Loucy (cell line): ENCODE measurements around the gene ADIPOQ.
"Not testable (repeated sequence)": the region's sequence is repeated elsewhere in the genome, so short reads cannot be mapped to it uniquely, and the experiment has no call there.

Source experiments
- CTCF ChIP-seq: fragments of 200-600 bp; sonication (generic); conservative IDR thresholded peaks from 2 replicates; pipeline ENCODE4 v1.5.1; 2014; ENCODE audit warnings: mild to moderate bottlenecking, antibody characterized with exemption, low read length
- EZH2phosphoT487 ChIP-seq: fragments of 200-600 bp; IDR thresholded peaks from 2 replicates; pipeline ENCODE4 v1.6.1; 2018; ENCODE audit warnings: antibody characterized with exemption, mild to moderate bottlenecking, moderate library complexity, borderline replicate concordance

GRCh38 chr3:186874216-186874615, 31.7 kb downstream of the ADIPOQ start:
- TF ChIP-seq CTCF, EZH2phosphoT487: not testable (repeated sequence)
